H1 (cell line): Measurements from ENCODE around the gene KRT4. TPM values are rescaled to one million over a fixed set of nuclear protein-coding genes. Genes with fewer than 3 reads are reported as not detected.

Experiments used
- ATF2 ChIP-seq: IDR thresholded peaks from 2 replicates; pipeline ENCODE4 v1.6.1; 2012; ENCODE audit warnings: low read length, inconsistent platforms
- CREB1 ChIP-seq: IDR thresholded peaks from 2 replicates; pipeline ENCODE4 v1.6.1; 2012; ENCODE audit warnings: inconsistent platforms
- HDAC2 ChIP-seq, 2 experiments: fragments of 300-600 bp in 1 of 2; sonication (generic) in 1 of 2; IDR thresholded peaks; 2 replicates each; pipeline ENCODE4 v1.6.1; 2011 to 2012; ENCODE audit warnings: low read depth in 2 of 2, low read length in 2 of 2, mild to moderate bottlenecking in 2 of 2, moderate library complexity in 2 of 2, borderline replicate concordance in 1 of 2, inconsistent platforms in 1 of 2
- RFX5 ChIP-seq: IDR thresholded peaks from 2 replicates; pipeline ENCODE4 v1.6.1; 2011; ENCODE audit warnings: low read depth, low read length, improper control_type of control experiment, borderline replicate concordance
- polyA plus RNA-seq, 7 experiments: library from polyadenylated mRNA; depleted of rRNA in 3 of 7; stranded (reverse) in 5 of 7; unstranded in 2 of 7; fragments of >200 nt in 5 of 7; fragments of 200-250 nt in 2 of 7; gene quantifications; 1 replicate in 5 of 7; 2 replicates in 1 of 7; 4 replicates in 1 of 7; pipeline versions ENCODE4 v1.2.1 to v1.2.3, GENCODE V29; 2011 to 2013; ENCODE audit warnings: missing spikeins in 2 of 7, mixed read lengths in 2 of 7
- total RNA-seq: library from RNA; stranded (reverse); fragmentation: NEBNext Ultra II Directional; extraction: Animal tissue kit (Norgen Biotek cat#: 25700); gene quantifications from 2 replicates; pipeline ENCODE4 v1.2.1, GENCODE V29; 2021
- TF ChIP-seq, protein P1 (sequence below), 3 experiments: IDR thresholded peaks; 1 replicate in 2 of 3; 2 replicates in 1 of 3; pipeline versions ENCODE4 v1.5.1 to v1.6.1; 2011; ENCODE audit warnings: low read length in 3 of 3, mild to moderate bottlenecking in 3 of 3, inconsistent platforms in 2 of 3, low read depth in 1 of 3, moderate library complexity in 1 of 3; ENCODE audit not compliant: insufficient read depth in 1 of 3; ENCODE audit errors: control extremely low read depth in 1 of 3

The KRT4 gene
- total and polyA plus RNA-seq, 2 of the 8 experiments (the other 6 are each of a cell fraction or from before 2014, with no cell fraction given) = not detected

GRCh38 chr12:52839436-52840105, 25.7 kb upstream of the KRT4 start (continued):
- TF ChIP-seq RFX5 = no peak
- TF ChIP-seq HDAC2 (IDR thresholded peaks at IDR 0.05; ENCODE audit: borderline replicate concordance in 1 of 2, low read depth in 2 of 2, low read length in 2 of 2) = no peak
- no peak for TF ChIP-seq CREB1
- no peak for TF ChIP-seq ATF2
- TF ChIP-seq, protein P1, sequence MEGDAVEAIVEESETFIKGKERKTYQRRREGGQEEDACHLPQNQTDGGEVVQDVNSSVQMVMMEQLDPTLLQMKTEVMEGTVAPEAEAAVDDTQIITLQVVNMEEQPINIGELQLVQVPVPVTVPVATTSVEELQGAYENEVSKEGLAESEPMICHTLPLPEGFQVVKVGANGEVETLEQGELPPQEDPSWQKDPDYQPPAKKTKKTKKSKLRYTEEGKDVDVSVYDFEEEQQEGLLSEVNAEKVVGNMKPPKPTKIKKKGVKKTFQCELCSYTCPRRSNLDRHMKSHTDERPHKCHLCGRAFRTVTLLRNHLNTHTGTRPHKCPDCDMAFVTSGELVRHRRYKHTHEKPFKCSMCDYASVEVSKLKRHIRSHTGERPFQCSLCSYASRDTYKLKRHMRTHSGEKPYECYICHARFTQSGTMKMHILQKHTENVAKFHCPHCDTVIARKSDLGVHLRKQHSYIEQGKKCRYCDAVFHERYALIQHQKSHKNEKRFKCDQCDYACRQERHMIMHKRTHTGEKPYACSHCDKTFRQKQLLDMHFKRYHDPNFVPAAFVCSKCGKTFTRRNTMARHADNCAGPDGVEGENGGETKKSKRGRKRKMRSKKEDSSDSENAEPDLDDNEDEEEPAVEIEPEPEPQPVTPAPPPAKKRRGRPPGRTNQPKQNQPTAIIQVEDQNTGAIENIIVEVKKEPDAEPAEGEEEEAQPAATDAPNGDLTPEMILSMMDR (IDR thresholded peaks at IDR 0.05; ENCODE audit: control extremely low read depth in 1 of 3, insufficient read depth in 1 of 3, low read depth in 1 of 3, low read length in 3 of 3) = no peak
- TF ChIP-seq, all 59 proteins: peak for 0
